Urinary bladder (tissue), 4 donors: ENCODE data around the gene ATG16L1. TPM values are rescaled to one million over a fixed set of nuclear protein-coding genes. Genes with fewer than 3 reads are reported as not detected.

ENCODE experiments used
- DNase-seq: peaks from one replicate; pipeline ENCODE4 v3.0.0-alpha.2; 2015; ENCODE audit errors: extremely low spot score
- H3K27ac ChIP-seq: one replicate; pipeline ENCODE4 v1.5.1; 2013; ENCODE audit warnings: low read depth, mild to moderate bottlenecking, moderate library complexity
- H3K36me3 ChIP-seq: one replicate; pipeline ENCODE4 v1.6.1; 2013; ENCODE audit warnings: mild to moderate bottlenecking, moderate library complexity; ENCODE audit not compliant: insufficient read depth
- H3K4me1 ChIP-seq: one replicate; pipeline ENCODE4 v1.6.1; 2013; ENCODE audit warnings: mild to moderate bottlenecking, moderate library complexity; ENCODE audit not compliant: insufficient read depth
- H3K4me3 ChIP-seq: one replicate; pipeline ENCODE4 v1.5.1; 2013; ENCODE audit warnings: low read depth, low read length
- WGBS: extraction: QIAGEN DNeasy Blood & Tissue Kit; methylation state at CpG from one replicate; pipeline ENCODE4 v1.1.7; 2013; 5-methylcytosine and 5-hydroxymethylcytosine counted together
- polyA plus RNA-seq: library from polyadenylated mRNA; stranded (reverse); fragments of 200-250 nt; gene quantifications from one replicate; pipeline ENCODE4 v1.2.3, GENCODE V29; 2013
- total RNA-seq: library from RNA; depleted of rRNA; stranded (reverse); fragments of >200 nt; gene quantifications from one replicate; pipeline ENCODE4 v1.2.3, GENCODE V29; 2014
- donor health status: healthy with polysubstance abuse.
- donor health status: healthy.

Gene ATG16L1
- total and polyA plus RNA-seq, 2 donors, result 24.5 to 29.5 TPM

GRCh38 chr2:233256048-233256447 is 4.6 kb downstream of the ATG16L1 start:
- 85% methylated on average over 4 of the region's 4 CpGs for WGBS
- no peak overlapping the region for H3K4me3 ChIP-seq
- H3K27ac ChIP-seq, result no peak overlapping the region
- DNase-seq, result no peak
- no peaks in the 10 kb centered on the region for H3K36me3 ChIP-seq
- H3K4me1 ChIP-seq, result no peaks in the 10 kb centered on the region

DNA sequence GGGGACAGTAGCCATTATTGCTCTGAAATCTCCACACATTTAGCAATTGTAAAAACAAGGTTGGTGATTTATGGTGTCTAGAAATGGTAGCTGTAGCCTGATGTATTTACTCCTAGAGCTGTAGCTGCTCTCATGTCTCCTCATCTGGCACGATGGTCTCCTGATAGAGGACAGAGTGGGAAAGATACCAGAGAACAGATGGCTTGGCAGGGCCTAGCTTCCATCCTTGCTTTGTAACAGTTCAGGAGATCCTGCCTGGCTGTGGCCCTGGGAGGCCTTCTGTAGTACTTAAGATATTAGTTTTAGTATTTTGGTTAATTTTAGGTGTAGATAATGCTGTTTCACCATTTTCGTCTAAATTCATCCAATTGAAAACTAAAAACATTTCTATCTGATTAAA is 6.7 kb downstream of the ATG16L1 start:
- DNase-seq, result no peak
- Histone ChIP-seq H3K27ac (no peak overlapping the region), H3K4me3 (no peak overlapping the region), H3K36me3 (peaks cover 4% of the 10 kb centered on the region), H3K4me1 (no peaks in the 10 kb centered on the region)
- 89% methylated on average over 2 of the region's 2 CpGs for WGBS

GRCh38 chr2:233259730-233260129 is 8.3 kb downstream of the ATG16L1 start:
- Histone ChIP-seq H3K27ac (no peak overlapping the region), H3K36me3 (peaks cover 6% of the 10 kb centered on the region), H3K4me1 (no peaks in the 10 kb centered on the region), H3K4me3 (no peak overlapping the region)
- DNase-seq, result no peak
- WGBS, result 88% methylated on average over 1 of the region's 1 CpG

- 95% methylated on average over 5 of the region's 5 CpGs for WGBS
- Histone ChIP-seq H3K4me3 (no peak overlapping the region), H3K4me1 (no peaks in the 10 kb centered on the region), H3K27ac (no peak overlapping the region), H3K36me3 (peaks cover 6% of the 10 kb centered on the region)
- no peak for DNase-seq
These were observed 9.2 kb downstream of the ATG16L1 start for GRCh38 chr2:233260661-233261060.

GRCh38 chr2:233261819-233262555 is 10.5 kb downstream of the ATG16L1 start:
- Histone ChIP-seq H3K4me3 (no peak overlapping the region), H3K36me3 (peaks cover 6% of the 10 kb centered on the region), H3K27ac (no peak overlapping the region), H3K4me1 (no peaks in the 10 kb centered on the region)
- no peak for DNase-seq
- WGBS, result 91% methylated on average over 9 of the region's 9 CpGs

DNA sequence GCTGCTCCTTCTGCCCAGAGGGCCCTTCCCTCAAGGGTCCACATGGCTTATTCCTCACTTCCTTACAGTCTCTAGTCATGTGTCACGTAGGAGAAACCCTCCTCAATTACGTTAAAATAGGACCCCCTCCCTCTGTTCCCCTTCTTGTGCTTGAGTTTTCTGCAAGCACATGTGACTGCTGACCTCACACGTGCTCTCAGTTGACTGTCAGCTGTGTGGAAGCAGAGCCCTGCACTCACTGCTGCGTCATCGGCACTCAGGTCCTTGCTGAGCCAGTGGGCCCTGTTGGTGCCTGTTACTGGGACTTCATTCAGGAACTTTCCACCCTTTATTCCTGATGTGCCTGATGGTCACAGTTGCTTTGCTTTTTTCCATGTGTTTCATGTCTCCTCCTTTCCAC is 11.1 kb downstream of the ATG16L1 start:
- WGBS, result 91% methylated on average over 5 of the region's 5 CpGs

DNA sequence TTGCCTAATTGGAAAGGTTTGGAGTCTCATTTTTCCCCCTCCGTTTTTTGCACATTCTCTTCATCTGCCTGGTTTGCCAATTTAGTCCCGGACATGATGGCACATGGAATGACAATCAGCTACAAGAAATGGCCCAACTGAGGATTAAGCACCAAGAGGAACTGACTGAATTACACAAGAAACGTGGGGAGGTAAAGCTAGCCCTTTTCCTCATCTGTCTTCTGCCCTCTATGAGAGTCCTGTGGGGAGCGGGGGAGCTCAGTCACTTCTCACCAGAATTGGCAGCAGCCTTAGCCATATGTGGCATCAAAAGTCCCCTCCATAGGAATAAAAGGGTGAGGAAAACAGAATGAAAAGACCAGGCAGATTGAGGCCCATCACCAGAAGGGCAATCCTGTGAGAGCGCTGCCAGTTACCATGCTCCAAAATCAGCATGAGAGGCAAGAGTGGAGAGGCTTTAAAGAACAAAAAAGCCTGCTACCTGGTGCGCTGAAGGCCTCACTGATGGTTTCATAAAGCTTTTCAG is 11.6 kb downstream of the ATG16L1 start:
- WGBS, result 92% methylated on average over 6 of the region's 6 CpGs
- no peaks in the 10 kb centered on the region for H3K4me1 ChIP-seq
- DNase-seq, result no peak
- no peak overlapping the region for H3K27ac ChIP-seq
- peaks cover 6% of the 10 kb centered on the region for H3K36me3 ChIP-seq
- H3K4me3 ChIP-seq, result no peak overlapping the region

More for the DNA sequence above, 11.1 kb downstream of the ATG16L1 start:
- no peaks in the 10 kb centered on the region for H3K4me1 ChIP-seq
- H3K36me3 ChIP-seq, result peaks cover 6% of the 10 kb centered on the region
- H3K27ac ChIP-seq, result no peak overlapping the region
- no peak for DNase-seq
- no peak overlapping the region for H3K4me3 ChIP-seq

GRCh38 chr2:233264667-233265066 is 13.2 kb downstream of the ATG16L1 start:
- 86% methylated on average over 8 of the region's 8 CpGs for WGBS
- Histone ChIP-seq H3K4me3 (no peak overlapping the region), H3K4me1 (no peaks in the 10 kb centered on the region), H3K27ac (no peak overlapping the region), H3K36me3 (peaks cover 6% of the 10 kb centered on the region)
- no peak for DNase-seq

- Histone ChIP-seq H3K4me3 (no peak overlapping the region), H3K27ac (no peak overlapping the region), H3K36me3 (peaks cover 6% of the 10 kb centered on the region), H3K4me1 (no peaks in the 10 kb centered on the region)
- no peak for DNase-seq
- 95% methylated on average over 10 of the region's 10 CpGs for WGBS
These were observed 14.5 kb downstream of the ATG16L1 start for GRCh38 chr2:233265899-233266431.

DNA sequence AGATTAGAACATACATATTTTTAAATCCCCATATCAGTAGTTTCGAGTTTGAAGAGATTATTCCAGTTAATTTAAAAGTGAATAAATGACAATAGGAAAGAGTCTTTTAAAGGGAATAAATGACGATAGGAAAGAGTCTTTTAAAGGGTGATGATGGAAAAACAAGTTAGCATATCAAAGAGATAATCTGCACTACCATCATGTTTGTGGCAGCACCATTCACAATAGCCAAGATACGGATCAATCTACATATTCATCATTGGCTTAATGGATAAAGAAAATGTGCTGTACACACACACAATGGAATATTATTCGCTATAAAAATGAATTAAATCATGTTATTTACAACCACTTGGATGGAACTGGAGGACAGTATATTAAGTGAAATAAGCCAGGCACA is 15.0 kb downstream of the ATG16L1 start:
- Histone ChIP-seq H3K4me1 (no peaks in the 10 kb centered on the region), H3K27ac (no peak overlapping the region), H3K36me3 (peaks cover 4% of the 10 kb centered on the region), H3K4me3 (no peak overlapping the region)
- 88% methylated on average over 4 of the region's 4 CpGs for WGBS
- no peak for DNase-seq

- H3K4me1 ChIP-seq, result no peaks in the 10 kb centered on the region
- no peak for DNase-seq
- H3K27ac ChIP-seq, result no peak overlapping the region
- no peak overlapping the region for H3K4me3 ChIP-seq
- H3K36me3 ChIP-seq, result peaks cover 2% of the 10 kb centered on the region
- 85% methylated on average over 6 of the region's 6 CpGs for WGBS
These were observed 16.2 kb downstream of the ATG16L1 start for GRCh38 chr2:233267516-233268245.

GRCh38 chr2:233270366-233270765 is 18.9 kb downstream of the ATG16L1 start:
- WGBS, result 82% methylated on average over 5 of the region's 5 CpGs
- H3K4me3 ChIP-seq, result no peak overlapping the region
- peaks cover 3% of the 10 kb centered on the region for H3K36me3 ChIP-seq
- no peak overlapping the region for H3K27ac ChIP-seq
- H3K4me1 ChIP-seq, result no peaks in the 10 kb centered on the region
- no peak for DNase-seq

- H3K27ac ChIP-seq, result no peak overlapping the region
- H3K4me1 ChIP-seq, result no peaks in the 10 kb centered on the region
- 78% methylated on average over 4 of the region's 4 CpGs for WGBS
- H3K4me3 ChIP-seq, result no peak overlapping the region
- peaks cover 5% of the 10 kb centered on the region for H3K36me3 ChIP-seq
- no peak for DNase-seq
These were observed 19.5 kb downstream of the ATG16L1 start for GRCh38 chr2:233270951-233271350.

DNA sequence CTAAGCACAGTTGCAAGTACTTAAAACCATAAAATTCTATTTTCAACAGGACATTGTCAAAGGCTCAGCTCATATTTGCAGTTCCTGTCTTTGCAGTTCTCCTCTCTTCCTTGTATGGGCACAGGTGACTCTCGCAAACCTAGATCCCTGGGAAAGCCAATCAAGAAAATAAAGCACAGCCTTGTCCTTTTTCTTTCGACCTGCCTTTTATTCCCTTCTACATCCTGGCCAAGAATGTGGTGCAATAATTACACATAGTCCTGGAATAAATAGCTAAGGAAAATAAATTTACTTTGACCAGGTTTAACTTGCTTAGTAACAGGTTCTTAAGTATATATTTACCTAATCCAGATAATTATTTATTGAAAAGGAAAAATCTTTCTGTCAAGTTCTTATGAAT is 20.2 kb downstream of the ATG16L1 start:
- Histone ChIP-seq H3K4me3 (no peak overlapping the region), H3K27ac (no peak overlapping the region), H3K36me3 (peaks cover 5% of the 10 kb centered on the region), H3K4me1 (no peaks in the 10 kb centered on the region)
- DNase-seq, result no peak
- 89% methylated on average over 2 of the region's 2 CpGs for WGBS
